GM12872 (cell line): Measurements from ENCODE around the gene CYYR1.

ENCODE experiments used
- TF ChIP-seq, protein P1 (sequence below): IDR thresholded peaks from 3 replicates; pipeline ENCODE4 v1.5.1; 2011; ENCODE audit warnings: low read depth, mild to moderate bottlenecking, low read length, moderate library complexity; ENCODE audit not compliant: insufficient read depth

Gene CYYR1

DNA sequence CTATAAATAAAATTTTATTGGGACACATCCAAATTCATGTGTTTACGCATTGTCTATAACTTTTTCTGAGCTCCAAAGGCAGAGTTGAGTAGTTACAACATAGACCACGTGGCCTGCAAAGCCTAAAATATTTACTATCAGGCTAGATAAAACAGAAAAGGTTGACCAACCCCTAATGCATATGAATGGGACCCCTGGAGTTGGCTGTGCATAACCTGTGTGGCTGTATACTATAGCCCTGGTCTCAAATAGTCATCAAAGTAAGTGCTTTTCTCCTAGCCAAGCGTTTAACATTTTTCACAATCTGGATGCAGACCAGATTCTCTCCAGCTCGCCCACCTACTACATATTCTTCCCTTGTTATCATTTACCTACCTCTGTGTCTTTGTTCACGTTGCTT, 60.4 kb downstream of the CYYR1 start:
- TF ChIP-seq, protein P1, sequence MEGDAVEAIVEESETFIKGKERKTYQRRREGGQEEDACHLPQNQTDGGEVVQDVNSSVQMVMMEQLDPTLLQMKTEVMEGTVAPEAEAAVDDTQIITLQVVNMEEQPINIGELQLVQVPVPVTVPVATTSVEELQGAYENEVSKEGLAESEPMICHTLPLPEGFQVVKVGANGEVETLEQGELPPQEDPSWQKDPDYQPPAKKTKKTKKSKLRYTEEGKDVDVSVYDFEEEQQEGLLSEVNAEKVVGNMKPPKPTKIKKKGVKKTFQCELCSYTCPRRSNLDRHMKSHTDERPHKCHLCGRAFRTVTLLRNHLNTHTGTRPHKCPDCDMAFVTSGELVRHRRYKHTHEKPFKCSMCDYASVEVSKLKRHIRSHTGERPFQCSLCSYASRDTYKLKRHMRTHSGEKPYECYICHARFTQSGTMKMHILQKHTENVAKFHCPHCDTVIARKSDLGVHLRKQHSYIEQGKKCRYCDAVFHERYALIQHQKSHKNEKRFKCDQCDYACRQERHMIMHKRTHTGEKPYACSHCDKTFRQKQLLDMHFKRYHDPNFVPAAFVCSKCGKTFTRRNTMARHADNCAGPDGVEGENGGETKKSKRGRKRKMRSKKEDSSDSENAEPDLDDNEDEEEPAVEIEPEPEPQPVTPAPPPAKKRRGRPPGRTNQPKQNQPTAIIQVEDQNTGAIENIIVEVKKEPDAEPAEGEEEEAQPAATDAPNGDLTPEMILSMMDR = no peak

DNA sequence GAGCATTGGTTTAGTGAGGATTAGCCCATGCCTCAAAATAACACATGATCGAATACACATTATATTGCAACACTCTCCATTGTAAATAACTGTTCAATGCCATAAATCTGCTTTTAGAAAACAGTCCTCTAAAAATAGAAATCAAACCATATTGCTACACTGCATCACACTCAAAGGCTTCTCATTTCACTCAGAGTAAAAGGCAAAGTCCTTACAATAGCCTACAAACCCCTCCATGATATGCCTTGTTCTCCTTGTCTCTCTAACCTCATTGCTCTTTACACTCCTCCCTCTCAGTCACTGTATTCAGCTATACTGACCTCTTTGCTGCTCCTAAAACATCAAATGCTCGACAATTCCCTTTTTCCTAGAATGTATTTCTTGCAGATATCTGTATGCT, 64.2 kb downstream of the CYYR1 start:
- TF ChIP-seq, protein P1 = no peak

DNA sequence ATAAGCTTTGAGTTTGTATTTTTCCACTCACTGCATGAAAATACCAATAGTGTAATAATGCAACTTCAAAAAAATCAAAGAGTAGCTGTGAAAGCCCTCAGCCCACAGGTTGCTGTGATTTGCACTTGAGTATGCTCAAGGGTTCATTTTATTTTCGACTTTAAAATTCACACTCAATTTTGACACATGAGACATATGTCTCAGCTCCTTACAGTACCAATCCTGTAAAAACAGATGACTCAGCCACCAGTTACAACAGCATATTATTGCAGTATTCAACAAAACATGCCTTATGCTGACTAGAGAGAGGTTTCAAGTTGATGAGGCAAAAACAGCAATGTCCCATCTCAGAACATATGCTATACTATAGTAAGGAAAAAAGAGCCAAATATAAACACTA, 66.1 kb downstream of the CYYR1 start:
- TF ChIP-seq, protein P1 = no peak

DNA sequence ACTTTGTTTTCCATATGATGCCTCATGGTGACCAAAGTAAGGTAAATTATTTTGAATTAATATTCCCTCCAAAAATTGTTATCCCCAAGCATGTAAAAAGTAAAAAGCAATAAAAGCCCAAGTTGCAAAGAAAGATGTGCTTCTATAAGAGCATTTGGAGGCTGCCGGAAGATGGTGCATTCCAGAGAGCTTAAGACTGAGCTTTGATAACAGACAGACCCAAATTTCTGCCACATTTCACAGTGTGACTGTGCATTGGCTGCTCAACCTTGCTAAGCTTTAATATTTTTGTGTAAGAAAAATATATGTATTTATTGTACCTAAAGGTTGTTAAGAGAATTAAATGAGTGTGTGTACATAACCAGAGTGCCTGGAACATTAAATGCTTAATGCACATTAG, 67.9 kb downstream of the CYYR1 start:
- TF ChIP-seq, protein P1 = no peak

DNA sequence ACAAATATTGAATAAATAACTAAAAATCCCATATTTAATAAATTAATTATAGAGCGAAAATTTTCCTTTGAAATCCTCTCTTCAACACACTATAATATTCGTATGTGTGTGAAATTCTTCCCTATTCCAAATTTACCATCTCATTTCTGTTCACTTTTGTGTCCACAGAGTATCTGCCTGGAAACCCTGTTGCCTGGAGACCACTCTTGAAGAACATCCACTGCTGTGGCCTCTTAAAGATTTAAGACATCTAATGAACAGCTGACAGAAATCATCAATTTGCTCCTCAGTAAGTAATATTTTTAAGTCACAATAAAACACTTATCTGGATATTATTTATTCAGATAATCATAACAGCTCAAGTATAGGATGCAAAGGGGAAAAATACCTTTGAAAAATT, 69.7 kb downstream of the CYYR1 start:
- TF ChIP-seq, protein P1 = no peak

DNA sequence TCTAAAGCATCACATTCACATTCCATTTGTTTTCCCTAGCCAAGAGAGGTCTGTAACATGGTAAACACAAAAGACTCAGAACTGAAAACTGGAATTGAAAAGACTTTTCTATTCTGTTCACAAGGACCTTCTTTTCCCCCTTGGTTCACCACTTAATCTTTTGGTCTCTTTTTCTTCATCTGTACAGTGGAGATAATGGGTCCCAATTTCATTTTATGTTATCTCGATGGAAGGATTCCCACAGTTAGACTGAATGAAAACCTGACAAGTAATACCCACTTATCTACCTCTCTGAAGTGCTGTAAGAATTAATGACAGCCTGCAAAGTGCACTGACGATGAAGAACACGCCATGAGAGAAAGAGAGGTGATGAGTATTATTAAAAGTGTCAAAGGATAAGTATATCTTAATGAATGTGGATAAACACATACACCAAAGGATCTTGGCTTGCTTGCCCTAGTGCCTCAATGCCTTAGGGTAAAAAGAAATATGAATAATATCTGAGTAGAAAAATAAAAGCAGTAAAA, 71.5 kb downstream of the CYYR1 start:
- TF ChIP-seq, protein P1 = no peak

DNA sequence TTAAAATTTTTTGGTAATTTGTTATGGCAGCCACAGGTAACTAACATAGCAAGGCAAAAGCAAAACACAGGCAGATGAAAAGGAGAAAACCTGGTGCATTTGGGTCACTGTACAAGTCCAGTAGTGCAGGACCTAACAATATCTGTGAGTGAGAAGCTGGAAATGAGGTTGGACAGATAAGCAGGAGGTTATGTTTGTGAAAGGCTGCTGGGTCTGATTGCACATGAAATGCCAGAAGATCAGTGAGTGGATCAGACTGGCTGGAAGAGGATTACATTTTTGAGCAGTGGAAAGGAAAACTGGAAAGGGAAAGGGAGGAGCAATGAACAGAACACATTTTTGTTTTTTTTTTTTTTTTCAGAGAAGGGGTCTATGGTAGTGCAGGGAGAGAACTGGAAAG, 73.6 kb downstream of the CYYR1 start:
- TF ChIP-seq, protein P1 = no peak
